HG02885 (cell line): ENCODE results near the gene NKD1.

ENCODE experiments used
- ATAC-seq: cut with Tn5 transposase; IDR thresholded peaks from one replicate; pipeline ENCODE4 v1.9.1; 2021; ENCODE audit warnings: mild to moderate bottlenecking; ENCODE audit not compliant: unreplicated experiment, poor library complexity

Gene NKD1

GRCh38 chr16:50665128-50665878, 117.1 kb downstream of the NKD1 start:
- ATAC-seq: peak; percentile 39

DNA sequence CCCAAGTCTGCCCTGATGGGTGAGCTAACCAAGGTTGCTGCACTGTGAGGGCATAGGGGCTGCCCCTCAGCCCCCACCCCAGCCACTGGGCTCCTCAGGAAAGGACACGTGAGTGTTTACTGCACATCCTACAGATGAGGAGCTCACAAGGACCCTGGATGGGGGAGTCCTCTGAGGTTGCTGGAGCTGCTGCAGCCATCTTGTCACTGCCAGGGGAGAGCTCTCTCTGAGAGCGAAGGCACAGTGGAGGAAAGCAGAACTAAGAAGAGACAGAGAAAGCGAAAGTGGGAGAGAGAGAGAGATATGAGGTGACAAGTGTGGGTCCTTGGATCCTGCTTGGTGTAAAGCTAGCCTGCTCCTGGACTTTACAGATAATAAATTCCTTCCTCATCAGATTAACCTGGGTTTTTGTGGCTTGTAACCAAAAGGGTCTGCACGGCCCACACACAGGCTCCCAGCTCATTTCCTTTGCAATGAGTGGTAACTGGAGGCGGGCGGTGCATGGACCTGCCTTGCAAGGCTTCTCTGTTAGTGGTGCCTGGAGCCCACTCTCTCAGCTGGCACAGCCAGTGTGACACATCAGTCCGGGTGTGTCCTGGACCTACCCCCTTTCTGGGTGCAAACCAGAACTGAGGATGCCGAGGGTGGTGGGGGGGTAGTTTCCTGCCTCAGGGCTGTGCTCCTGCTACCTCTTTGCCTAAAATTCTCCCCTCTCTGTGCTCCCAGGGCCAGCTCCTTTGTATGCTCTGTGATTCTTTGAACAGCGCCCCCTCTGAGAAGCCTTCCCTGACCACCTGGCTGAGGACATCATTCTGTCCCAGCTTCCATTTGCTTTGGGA, 118.7 kb downstream of the NKD1 start:
- ATAC-seq: peak; percentile 91

DNA sequence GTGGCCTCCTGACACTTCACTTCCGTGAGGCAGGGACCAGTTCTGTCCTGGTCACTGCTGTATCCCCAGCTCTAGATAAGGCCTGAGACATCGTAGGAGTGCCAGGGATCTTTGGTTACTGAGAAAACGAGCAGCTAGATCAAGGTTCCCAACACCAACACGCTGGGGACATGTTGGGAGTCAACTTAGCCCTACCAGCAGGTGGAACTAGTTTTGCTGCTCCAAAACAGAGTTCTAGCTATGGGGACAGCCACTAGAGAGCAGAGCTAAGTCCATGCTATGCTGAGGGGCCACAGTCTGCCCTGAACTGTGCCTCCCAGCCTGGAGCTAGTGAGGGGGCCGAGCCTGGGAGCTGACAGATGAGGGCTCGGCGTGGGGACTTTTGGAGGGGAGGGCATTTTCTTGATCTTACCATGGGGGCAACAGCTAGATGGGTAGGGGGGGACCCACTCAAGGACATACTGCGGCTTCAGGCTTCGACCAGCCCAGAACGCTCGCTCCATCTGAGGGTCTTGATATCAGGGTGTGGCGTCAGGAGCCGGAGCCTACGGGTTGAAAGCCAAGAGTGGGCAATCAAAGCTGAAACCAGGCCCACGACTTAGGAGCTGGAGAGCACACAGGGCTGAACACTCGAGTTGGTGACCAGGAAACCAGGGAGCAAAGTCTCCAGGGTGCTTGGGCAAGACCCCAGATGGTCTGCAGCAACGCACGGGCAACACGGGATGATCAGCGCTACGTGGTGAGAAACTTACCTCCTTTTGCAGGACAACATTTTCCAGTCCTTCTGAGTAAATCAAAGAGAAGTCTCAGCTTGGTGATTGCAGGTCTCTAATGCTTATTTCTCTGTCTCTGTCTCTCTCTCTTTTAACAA, 119.5 kb downstream of the NKD1 start:
- ATAC-seq: no peak

- ATAC-seq: no peak
Observed at GRCh38 chr16:50668368-50669008, 120.3 kb downstream of the NKD1 start.

GRCh38 chr16:50669741-50670140, 121.5 kb downstream of the NKD1 start:
- no peak for ATAC-seq

- ATAC-seq: no peak
Observed at GRCh38 chr16:50670476-50670875, 122.3 kb downstream of the NKD1 start.

GRCh38 chr16:50671644-50672260, 123.6 kb downstream of the NKD1 start:
- no peak for ATAC-seq

DNA sequence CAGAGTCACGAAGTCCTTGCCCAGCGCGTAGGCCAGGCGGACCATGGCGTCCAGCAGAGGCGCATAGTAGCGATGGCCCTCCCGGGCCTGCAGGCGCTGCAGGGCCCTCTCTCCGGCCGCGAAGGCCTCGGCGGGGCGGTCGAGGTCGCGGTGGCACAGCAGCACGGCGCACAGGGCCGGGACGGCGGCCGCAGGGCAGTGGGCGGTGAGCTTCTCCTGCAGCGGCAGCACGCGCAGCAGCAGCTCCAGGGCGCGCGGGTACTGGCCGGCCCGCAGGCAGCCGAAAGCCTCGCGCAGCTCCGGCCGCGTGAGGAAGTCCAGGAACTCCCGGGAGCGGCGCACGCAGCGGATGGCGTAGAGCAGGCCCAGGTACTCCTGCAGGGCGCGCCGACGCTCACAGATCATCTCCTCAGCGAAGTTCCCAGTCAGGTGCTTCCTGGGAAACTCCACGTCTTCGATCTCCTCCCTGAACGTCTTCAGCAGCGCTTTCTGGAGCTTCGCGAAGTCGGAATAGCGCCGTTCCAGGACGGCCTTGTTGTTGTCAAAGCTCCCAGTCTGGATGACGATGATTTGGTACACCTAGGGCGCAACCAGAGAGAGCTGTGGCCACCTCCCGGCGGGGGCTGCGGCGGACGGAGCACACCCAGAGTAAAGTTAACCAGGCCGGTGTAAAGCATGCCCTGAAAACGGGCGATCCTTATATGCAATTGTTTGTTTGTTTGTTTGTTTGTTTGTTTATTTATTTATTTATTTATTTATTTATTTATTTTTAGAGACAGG, 125.5 kb downstream of the NKD1 start:
- no peak for ATAC-seq

DNA sequence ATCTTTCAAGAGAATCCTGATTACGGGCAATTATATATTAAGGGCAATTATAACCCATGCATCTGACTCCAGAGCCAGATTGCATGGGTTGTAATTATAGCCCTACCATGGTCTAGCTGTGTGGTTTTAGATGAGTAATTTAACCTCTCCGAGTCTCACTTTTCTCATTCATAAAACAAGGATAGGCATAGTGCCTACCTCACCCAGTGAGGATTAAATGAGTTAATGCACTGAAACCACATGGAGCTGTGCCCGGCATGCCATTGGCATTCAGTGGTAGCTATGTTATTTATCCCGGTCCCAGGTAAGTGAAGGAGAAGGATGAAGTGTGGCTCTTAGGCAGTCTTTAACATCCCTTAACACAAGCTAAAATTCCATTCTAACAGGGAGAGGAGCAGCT, 126.6 kb downstream of the NKD1 start:
- no peak for ATAC-seq

GRCh38 chr16:50675686-50676610, 127.8 kb downstream of the NKD1 start:
- ATAC-seq: no peak

- ATAC-seq: no peak
Observed at GRCh38 chr16:50676684-50677225, 128.6 kb downstream of the NKD1 start.

DNA sequence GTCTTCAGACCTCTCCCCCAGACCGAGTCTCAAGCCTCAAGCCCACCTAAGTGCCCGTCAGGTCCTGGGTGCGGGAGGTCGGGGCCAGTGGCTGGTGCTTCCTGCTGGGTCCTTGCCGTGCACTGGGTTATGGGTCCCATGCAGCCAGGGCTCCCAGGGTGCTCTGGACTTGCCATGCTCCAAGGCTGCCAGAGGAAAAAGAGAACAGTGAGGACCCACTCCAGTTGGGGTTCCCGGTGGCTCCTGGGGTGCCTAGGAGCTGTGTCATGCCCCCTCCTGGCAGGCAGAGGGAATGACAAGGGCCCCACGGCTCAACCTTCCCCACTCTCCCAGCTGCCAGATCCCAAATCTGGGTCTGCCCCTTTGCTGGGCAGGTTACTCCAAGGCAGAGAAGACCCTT, 129.2 kb downstream of the NKD1 start:
- no peak for ATAC-seq

GRCh38 chr16:50678531-50678930, 130.3 kb downstream of the NKD1 start:
- no peak for ATAC-seq

GRCh38 chr16:50679266-50679665, 131.1 kb downstream of the NKD1 start:
- ATAC-seq: no peak

DNA sequence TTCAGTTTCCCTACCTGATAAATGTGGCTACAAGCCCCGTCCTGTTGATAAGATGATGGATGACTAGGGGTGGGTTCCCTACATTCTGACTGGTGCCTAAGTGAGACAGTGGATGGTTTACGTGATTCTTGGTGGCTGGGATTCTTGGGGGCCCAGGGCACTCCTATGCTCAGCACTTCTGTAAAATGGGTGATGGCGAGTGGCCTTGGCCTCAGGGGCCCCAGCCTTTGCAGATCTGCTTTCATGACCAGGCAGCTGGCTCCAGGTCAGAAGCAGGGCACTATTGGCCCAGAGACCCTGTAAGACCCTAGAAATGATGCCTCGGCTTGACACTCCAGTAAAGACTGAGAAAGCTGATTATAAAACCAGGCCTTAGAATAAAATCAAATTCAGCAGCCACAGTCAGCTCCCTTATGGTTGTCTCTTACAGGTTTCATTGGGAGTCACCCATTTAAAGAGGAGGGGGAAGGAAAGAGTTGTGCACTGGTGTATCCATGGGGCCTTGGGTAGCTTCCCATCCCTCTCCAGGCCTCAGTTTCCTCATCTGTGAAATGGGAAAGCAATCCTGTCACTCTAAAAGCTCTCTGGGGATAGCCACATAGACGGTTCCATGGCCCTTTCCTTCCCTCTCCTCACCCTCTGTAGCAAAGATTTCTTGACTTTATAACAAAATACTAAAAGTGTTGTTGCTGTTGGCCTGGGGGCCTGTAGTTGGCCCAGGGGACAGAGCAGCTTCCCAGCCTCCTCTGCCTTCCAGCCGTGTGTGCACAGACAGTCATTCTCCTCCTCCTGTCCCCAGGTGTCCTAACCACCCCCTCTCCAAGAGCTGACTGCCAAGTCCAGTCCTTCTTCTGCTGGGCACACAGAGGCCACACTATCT, 131.7 kb downstream of the NKD1 start:
- no peak for ATAC-seq

- ATAC-seq: no peak
Observed at GRCh38 chr16:50680556-50680893, 132.3 kb downstream of the NKD1 start.
